Lung (tissue), 12 donors: Measurements from ENCODE around the gene GALNS. TPM values are rescaled to one million over a fixed set of nuclear protein-coding genes. Genes with fewer than 3 reads are reported as not detected.
"Not testable (repeated sequence)": the region's sequence is repeated elsewhere in the genome, so short reads cannot be mapped to it uniquely, and the experiment has no call there.

Experiments used
- ATAC-seq: fragments of 200-7000 bp; cut with Tn5 transposase; one replicate; pipeline ENCODE4 v1.9.1; 2020; ENCODE audit warnings: moderate number of reproducible peaks; ENCODE audit not compliant: insufficient read depth, low FRiP score
- DNase-seq, 3 donors: peaks; one replicate each; pipeline ENCODE4 v3.0.0-alpha.2; 2013 to 2017
- H3K27ac ChIP-seq, 2 donors: one replicate each; pipeline ENCODE4 v1.5.1; 2013; ENCODE audit warnings: mild to moderate bottlenecking in 2 of 2, moderate library complexity in 2 of 2, control low read depth in 1 of 2, inconsistent platforms in 1 of 2, low read depth in 1 of 2, low read length in 1 of 2
- H3K27me3 ChIP-seq, 3 donors: one replicate each; pipeline ENCODE4 v1.5.1; 2013; ENCODE audit warnings: low read length in 2 of 3; ENCODE audit not compliant: control insufficient read depth in 3 of 3, insufficient read depth in 3 of 3
- H3K36me3 ChIP-seq, 4 donors: one replicate each; pipeline ENCODE4 v1.5.1; 2013; ENCODE audit warnings: low read length in 4 of 4, mild to moderate bottlenecking in 1 of 4, moderate library complexity in 1 of 4; ENCODE audit not compliant: control insufficient read depth in 4 of 4, insufficient read depth in 4 of 4
- H3K4me1 ChIP-seq, 5 donors: one replicate each; pipeline ENCODE4 v1.5.1; 2013; ENCODE audit warnings: low read length in 5 of 5, mild to moderate bottlenecking in 2 of 5, moderate library complexity in 1 of 5; ENCODE audit not compliant: control insufficient read depth in 5 of 5, insufficient read depth in 5 of 5
- H3K4me3 ChIP-seq: one replicate; pipeline ENCODE4 v1.5.1; 2013; ENCODE audit warnings: mild to moderate bottlenecking, control low read depth, moderate library complexity
- H3K9ac ChIP-seq, 2 donors: one replicate each; pipeline ENCODE4 v1.5.1; 2013; ENCODE audit warnings: low read length in 2 of 2, control low read depth in 1 of 2; ENCODE audit not compliant: insufficient read depth in 1 of 2
- H3K9me3 ChIP-seq, 4 donors: one replicate each; pipeline ENCODE4 v1.5.1; 2013; ENCODE audit warnings: low read length in 3 of 4, mild to moderate bottlenecking in 1 of 4, moderate library complexity in 1 of 4; ENCODE audit not compliant: control insufficient read depth in 4 of 4, insufficient read depth in 3 of 4
- CTCF ChIP-seq: IDR thresholded peaks from 2 replicates; pipeline ENCODE4 v1.5.1; 2012; ENCODE audit warnings: mild to moderate bottlenecking; ENCODE audit errors: control extremely low read depth, extremely low read depth
- WGBS, 2 donors: extraction: QIAGEN DNeasy Blood & Tissue Kit; methylation state at CpG; one replicate each; pipeline ENCODE4 v1.1.7; 2013; 5-methylcytosine and 5-hydroxymethylcytosine counted together
- polyA plus RNA-seq, 2 donors: library from polyadenylated mRNA; stranded (reverse); fragments of 200-250 nt; gene quantifications; one replicate each; pipeline ENCODE4 v1.2.1, GENCODE V29; 2013
- total RNA-seq, 2 donors: library from RNA; depleted of rRNA in 1 of 2; stranded (reverse); fragments of >200 nt in 1 of 2; gene quantifications; one replicate each; pipeline ENCODE4 v1.2.1, GENCODE V29; 2014 to 2021
- donor health status: control.
- donor health status: control.
- donor health status: Bipolar disorder and iron deficiency.
- donor health status: healthy.
- donor health status: DM: yes; HTN: yes; CAD: no.

Gene GALNS
- total and polyA plus RNA-seq, 4 donors: 21.4 to 61.9 (median 30.3) TPM

GRCh38 chr16:88774544-88775393 is 82.0 kb downstream of the GALNS start:
- DNase-seq: no peak
- H3K27ac ChIP-seq: peak overlapping the region in 1 of 2 donors; percentile 52
- TF ChIP-seq CTCF: no peak
- H3K36me3 ChIP-seq: peaks cover 0 to 9% (median 0%) of the 10 kb centered on the region in 4 donors
- H3K9ac ChIP-seq: no peak overlapping the region
- no peak for ATAC-seq
- peaks cover 0 to 78% (median 35%) of the 10 kb centered on the region in 5 donors for H3K4me1 ChIP-seq
- no peaks in the 10 kb centered on the region for H3K27me3 ChIP-seq
- H3K9me3 ChIP-seq: no peaks in the 10 kb centered on the region
- H3K4me3 ChIP-seq: no peak overlapping the region
- 88 to 93% methylated on average over 32 of the region's 32 CpGs for WGBS, 2 donors

- WGBS, 2 donors: 36 to 49% methylated on average over 8 to 12 of the region's 12 CpGs
- Histone ChIP-seq H3K27ac (peak overlapping the region in 1 of 2 donors; percentile 60), H3K4me1 (peaks cover 0 to 78% (median 41%) of the 10 kb centered on the region in 5 donors), H3K9ac (no peak overlapping the region), H3K27me3 (no peaks in the 10 kb centered on the region), H3K4me3 (no peak overlapping the region), H3K9me3 (no peaks in the 10 kb centered on the region), H3K36me3 (peaks cover 0 to 9% (median 0%) of the 10 kb centered on the region in 4 donors)
- no peak for ATAC-seq
- TF ChIP-seq CTCF: no peak
- DNase-seq: peak; percentile 88 to 91 (median 90)
These were observed 82.9 kb downstream of the GALNS start for GRCh38 chr16:88773812-88774291.

- ATAC-seq (no peak), DNase-seq (peak; percentile 85 to 89 (median 89))
- TF ChIP-seq CTCF: no peak
- Histone ChIP-seq H3K27me3 (no peaks in the 10 kb centered on the region), H3K4me1 (peaks cover 3 to 83% (median 47%) of the 10 kb centered on the region in 5 donors), H3K9ac (no peak overlapping the region), H3K4me3 (no peak overlapping the region), H3K9me3 (no peaks in the 10 kb centered on the region), H3K36me3 (peaks cover 0 to 7% (median 0%) of the 10 kb centered on the region in 4 donors), H3K27ac (peak overlapping the region in 1 of 2 donors; percentile 60)
- 51 to 53% methylated on average over 21 to 29 of the region's 29 CpGs for WGBS, 2 donors
These were observed 83.6 kb downstream of the GALNS start for GRCh38 chr16:88772871-88773811.

GRCh38 chr16:88771781-88772180 is 85.0 kb downstream of the GALNS start:
- H3K27ac ChIP-seq: not testable (repeated sequence)
- 94 to 97% methylated on average over 11 to 17 of the region's 23 CpGs for WGBS, 2 donors
- peaks cover 7 to 81% (median 55%) of the 10 kb centered on the region in 5 donors for H3K4me1 ChIP-seq

More at GRCh38 chr16:88771781-88772180, 85.0 kb downstream of the GALNS start:
- not testable (repeated sequence) for H3K9me3 ChIP-seq, H3K27me3 ChIP-seq, H3K36me3 ChIP-seq, H3K9ac ChIP-seq, DNase-seq, H3K4me3 ChIP-seq, ATAC-seq
